ENCODE results near the gene SPPL2A.

The SPPL2A gene

GRCh38 chr15:50675535-50676144 lies 89.9 kb downstream of the SPPL2A start:
- TF ChIP-seq CTCF (IDR thresholded peaks at IDR 0.05), result peak; percentile 82
- Mint-ChIP-seq H3K27me3 (ENCODE audit: low read depth, poor library complexity) (no peaks in the 10 kb centered on the region), H3K36me3 (ENCODE audit: low read depth) (peaks cover 33% of the 10 kb centered on the region), H3K4me1 (peaks cover 5% of the 10 kb centered on the region), H3K27ac (no peak overlapping the region), H3K4me3 (no peak overlapping the region), H3K9me3 (peaks cover 4% of the 10 kb centered on the region)
- no peak for DNase-seq

GRCh38 chr15:50670115-50670514 lies 95.4 kb downstream of the SPPL2A start:
- DNase-seq, result no peak
- Mint-ChIP-seq H3K27ac (no peak overlapping the region), H3K36me3 (ENCODE audit: low read depth) (peaks cover 73% of the 10 kb centered on the region), H3K4me1 (no peaks in the 10 kb centered on the region), H3K4me3 (no peak overlapping the region), H3K27me3 (ENCODE audit: low read depth, poor library complexity) (no peaks in the 10 kb centered on the region), H3K9me3 (peaks cover 27% of the 10 kb centered on the region)
- TF ChIP-seq CTCF (IDR thresholded peaks at IDR 0.05), result no peak

- Mint-ChIP-seq H3K27me3 (ENCODE audit: low read depth, poor library complexity) (no peaks in the 10 kb centered on the region), H3K27ac (no peak overlapping the region), H3K36me3 (ENCODE audit: low read depth) (peaks cover 72% of the 10 kb centered on the region), H3K9me3 (peaks cover 27% of the 10 kb centered on the region), H3K4me3 (no peak overlapping the region), H3K4me1 (no peaks in the 10 kb centered on the region)
- no peak for TF ChIP-seq CTCF (IDR thresholded peaks at IDR 0.05)
- no peak for DNase-seq
These were observed 95.9 kb downstream of the SPPL2A start for GRCh38 chr15:50669611-50670010.

GRCh38 chr15:50665938-50666337 lies 99.6 kb downstream of the SPPL2A start:
- H3K27me3 Mint-ChIP-seq (ENCODE audit: low read depth, poor library complexity), result no peaks in the 10 kb centered on the region

GRCh38 chr15:50655555-50655954 lies 110.0 kb downstream of the SPPL2A start:
- H3K27me3 Mint-ChIP-seq (ENCODE audit: low read depth, poor library complexity), result no peaks in the 10 kb centered on the region
- no peaks in the 10 kb centered on the region for H3K9me3 Mint-ChIP-seq
- no peaks in the 10 kb centered on the region for H3K4me1 Mint-ChIP-seq
- H3K27ac Mint-ChIP-seq, result no peak overlapping the region
- H3K4me3 Mint-ChIP-seq, result no peak overlapping the region
- no peak for DNase-seq
- peaks cover 85% of the 10 kb centered on the region for H3K36me3 Mint-ChIP-seq (ENCODE audit: low read depth)
- no peak for TF ChIP-seq CTCF (IDR thresholded peaks at IDR 0.05)

More at GRCh38 chr15:50665938-50666337, 99.6 kb downstream of the SPPL2A start:
- no peak for TF ChIP-seq CTCF (IDR thresholded peaks at IDR 0.05)
- Mint-ChIP-seq H3K4me1 (no peaks in the 10 kb centered on the region), H3K9me3 (peaks cover 27% of the 10 kb centered on the region), H3K4me3 (no peak overlapping the region), H3K27ac (peak overlapping the region; percentile 70), H3K36me3 (ENCODE audit: low read depth) (peaks cover 94% of the 10 kb centered on the region)
- DNase-seq, result no peak

- Mint-ChIP-seq H3K27me3 (ENCODE audit: low read depth, poor library complexity) (no peaks in the 10 kb centered on the region), H3K9me3 (no peaks in the 10 kb centered on the region), H3K4me3 (no peak overlapping the region), H3K27ac (peak overlapping the region; percentile 42), H3K36me3 (ENCODE audit: low read depth) (peaks cover 82% of the 10 kb centered on the region), H3K4me1 (no peaks in the 10 kb centered on the region)
- no peak for TF ChIP-seq CTCF (IDR thresholded peaks at IDR 0.05)
- DNase-seq, result no peak
These were observed 112.3 kb downstream of the SPPL2A start for GRCh38 chr15:50653156-50653743.

All from nephron progenitor cell (in vitro differentiated cells).